D721Med (cell line): ENCODE results near the gene NLRX1.
"Not testable (repeated sequence)": the region's sequence is repeated elsewhere in the genome, so short reads cannot be mapped to it uniquely, and the experiment has no call there.

Experiments
- DNase-seq: peaks from one replicate; pipeline ENCODE4 v3.0.0; 2011; ENCODE audit warnings: low spot score; ENCODE audit not compliant: insufficient read length
- FAIRE-seq: peaks from 2 replicates; lab custom pipeline; 2011; peaks lifted over from hg19 to GRCh38; lab: Jason Lieb, UNC
- TF ChIP-seq, protein P1 (sequence below): IDR thresholded peaks from 2 replicates; pipeline ENCODE4 v1.5.1; 2012; ENCODE audit warnings: mild to moderate bottlenecking, control low read depth; ENCODE audit not compliant: insufficient read depth; ENCODE audit errors: missing control alignments

NLRX1 gene

DNA sequence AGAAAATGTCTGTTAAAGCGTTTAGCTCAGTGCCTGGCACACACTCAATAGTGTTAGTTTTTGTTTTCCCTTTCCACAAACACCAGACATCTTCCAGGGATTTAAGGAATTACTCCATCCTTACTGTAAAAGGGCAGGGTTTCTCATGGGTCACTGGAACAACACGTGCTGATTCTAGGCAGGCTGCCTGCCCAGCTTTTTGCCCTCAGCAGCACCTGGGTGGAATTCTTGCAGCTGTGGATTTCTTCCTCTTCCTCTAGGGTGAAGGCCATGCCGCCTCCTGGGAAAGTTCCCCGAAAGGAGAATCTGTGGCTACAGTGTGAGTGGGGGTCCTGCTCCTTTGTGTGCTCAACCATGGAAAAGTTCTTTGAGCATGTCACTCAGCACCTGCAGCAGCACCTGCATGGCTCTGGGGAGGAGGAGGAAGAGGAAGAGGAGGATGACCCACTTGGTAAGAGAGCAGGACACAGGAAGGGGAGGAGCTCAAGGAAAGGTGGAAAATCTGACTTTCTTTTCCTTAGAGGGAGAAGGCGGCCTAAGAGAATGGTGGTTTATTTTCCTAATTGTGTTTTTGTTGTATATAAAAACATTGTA lies 41.8 kb upstream of the NLRX1 start:
- DNase-seq: no peak
- FAIRE-seq: no peak
- TF ChIP-seq, protein P1, sequence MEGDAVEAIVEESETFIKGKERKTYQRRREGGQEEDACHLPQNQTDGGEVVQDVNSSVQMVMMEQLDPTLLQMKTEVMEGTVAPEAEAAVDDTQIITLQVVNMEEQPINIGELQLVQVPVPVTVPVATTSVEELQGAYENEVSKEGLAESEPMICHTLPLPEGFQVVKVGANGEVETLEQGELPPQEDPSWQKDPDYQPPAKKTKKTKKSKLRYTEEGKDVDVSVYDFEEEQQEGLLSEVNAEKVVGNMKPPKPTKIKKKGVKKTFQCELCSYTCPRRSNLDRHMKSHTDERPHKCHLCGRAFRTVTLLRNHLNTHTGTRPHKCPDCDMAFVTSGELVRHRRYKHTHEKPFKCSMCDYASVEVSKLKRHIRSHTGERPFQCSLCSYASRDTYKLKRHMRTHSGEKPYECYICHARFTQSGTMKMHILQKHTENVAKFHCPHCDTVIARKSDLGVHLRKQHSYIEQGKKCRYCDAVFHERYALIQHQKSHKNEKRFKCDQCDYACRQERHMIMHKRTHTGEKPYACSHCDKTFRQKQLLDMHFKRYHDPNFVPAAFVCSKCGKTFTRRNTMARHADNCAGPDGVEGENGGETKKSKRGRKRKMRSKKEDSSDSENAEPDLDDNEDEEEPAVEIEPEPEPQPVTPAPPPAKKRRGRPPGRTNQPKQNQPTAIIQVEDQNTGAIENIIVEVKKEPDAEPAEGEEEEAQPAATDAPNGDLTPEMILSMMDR: no peak

DNA sequence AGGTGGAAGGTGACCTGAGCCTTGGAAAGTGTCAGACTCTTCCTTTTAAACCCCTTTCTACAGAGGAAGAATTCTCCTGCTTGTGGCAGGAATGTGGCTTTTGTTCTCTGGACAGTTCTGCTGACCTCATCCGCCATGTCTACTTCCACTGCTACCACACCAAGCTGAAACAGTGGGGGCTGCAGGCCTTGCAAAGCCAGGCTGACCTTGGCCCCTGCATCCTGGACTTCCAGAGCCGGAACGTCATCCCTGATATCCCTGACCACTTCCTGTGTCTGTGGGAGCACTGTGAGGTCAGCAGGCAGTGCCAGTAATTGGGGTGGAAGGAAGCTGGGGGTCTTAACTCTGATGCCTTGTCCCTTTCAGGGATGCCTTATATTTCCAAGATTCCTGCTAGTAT lies 37.9 kb upstream of the NLRX1 start:
- TF ChIP-seq, protein P1: no peak
- FAIRE-seq: no peak

DNA sequence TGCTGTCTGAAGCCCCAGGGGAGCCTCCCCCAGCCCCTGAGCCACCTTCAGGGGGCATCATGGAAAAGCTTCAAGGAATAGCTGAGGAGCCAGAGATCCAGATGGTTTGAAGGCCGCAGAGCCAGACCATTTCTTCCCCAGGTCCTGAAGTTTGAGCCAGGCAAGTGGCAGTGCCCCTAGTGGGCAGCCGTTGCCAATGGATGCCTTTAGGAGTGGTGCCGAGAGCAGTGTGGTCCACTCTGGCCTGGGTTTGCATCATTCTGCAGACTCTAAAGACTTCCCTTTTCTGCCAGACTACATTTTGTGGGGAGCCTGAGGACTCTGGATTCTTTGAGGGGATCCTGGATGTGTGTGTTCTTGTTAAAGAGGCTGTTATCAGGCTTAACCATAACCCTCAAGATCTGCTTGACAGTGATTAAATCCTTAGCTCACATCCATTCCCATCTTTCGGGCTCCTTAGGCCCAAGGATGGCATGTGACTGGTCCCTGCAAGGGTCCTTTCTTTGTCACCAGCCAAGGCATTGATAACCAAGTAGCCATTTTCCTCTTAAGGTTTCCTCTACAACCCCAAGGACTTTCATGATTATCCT lies 34.0 kb upstream of the NLRX1 start:
- DNase-seq (no peak), FAIRE-seq (no peak)
- TF ChIP-seq, protein P1: peak; percentile 22

More for the DNA sequence above, 37.9 kb upstream of the NLRX1 start:
- DNase-seq: no peak

DNA sequence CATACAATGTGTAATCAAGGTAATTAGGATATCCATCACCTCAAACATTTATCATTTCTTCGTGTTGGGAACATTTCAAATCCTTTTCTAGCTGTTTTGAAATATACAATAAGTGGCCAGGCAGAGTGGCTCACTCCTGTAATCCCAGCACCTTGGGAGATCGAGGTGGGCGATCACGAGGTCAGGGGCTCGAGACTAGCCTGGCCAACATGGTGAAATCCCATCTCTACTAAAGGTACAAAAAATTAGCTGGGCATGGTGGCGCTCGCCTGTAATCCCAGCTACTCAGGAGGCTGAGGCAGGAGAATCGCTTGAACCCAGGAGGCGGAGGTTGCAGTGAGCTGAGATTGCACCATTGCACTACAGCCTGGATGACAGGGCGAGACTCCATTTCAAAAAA lies 29.2 kb upstream of the NLRX1 start:
- not testable (repeated sequence) for DNase-seq, FAIRE-seq

DNA sequence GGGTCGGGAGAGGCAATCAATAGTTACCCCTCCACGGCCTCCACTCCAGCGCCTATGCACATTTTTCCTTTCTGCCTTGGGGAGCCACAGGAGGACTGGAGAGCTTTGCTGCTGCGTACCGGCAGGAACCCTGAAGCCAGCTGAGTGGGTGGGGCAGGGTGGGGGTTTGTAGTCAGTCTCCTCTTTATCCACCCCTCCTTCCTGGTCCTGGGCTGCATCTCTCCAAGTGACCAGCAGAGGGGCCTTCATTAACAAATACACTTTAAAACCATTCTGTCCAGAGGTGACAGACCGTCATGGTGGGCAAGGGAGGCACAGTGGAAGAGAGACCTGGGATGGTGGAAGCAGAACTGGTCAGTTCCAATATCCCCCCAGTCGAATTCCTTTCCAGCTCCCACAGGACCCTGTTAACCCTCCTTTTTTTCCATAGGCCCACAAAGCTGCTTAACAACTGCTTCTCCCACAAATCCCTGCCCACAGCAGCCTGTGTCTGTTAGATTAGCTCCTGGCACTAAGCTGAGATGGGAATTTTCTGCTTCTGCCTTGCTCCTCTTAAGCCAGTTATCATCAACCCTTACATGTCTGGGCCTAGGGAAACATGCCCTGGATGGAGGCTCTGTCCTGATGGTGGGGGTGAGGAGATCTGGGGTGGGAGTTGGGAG lies 23.6 kb upstream of the NLRX1 start:
- FAIRE-seq (peak; percentile 94), DNase-seq (peak; percentile 70)
- TF ChIP-seq, protein P1: peak; percentile 35

DNA sequence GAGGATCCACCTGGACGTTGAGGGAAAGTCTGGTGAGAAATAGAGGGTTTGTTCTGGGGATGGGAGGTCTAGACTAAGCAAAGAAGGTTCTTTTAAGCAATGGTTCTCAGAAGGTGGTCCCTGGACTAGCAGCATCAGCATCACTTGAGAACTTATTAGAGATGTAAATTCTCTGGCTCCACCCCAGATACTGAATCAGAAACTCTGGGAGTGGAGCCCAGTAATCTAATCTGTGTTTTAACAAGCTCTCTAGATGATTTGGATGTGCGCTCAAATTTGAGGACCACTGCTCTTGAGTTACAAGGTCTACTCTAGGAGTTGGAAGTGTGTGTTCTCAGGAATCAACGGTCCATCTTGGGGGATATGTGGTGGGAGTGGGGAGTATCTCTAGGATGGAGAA lies 23.0 kb upstream of the NLRX1 start:
- DNase-seq: no peak
- no peak for FAIRE-seq
- TF ChIP-seq, protein P1: no peak

DNA sequence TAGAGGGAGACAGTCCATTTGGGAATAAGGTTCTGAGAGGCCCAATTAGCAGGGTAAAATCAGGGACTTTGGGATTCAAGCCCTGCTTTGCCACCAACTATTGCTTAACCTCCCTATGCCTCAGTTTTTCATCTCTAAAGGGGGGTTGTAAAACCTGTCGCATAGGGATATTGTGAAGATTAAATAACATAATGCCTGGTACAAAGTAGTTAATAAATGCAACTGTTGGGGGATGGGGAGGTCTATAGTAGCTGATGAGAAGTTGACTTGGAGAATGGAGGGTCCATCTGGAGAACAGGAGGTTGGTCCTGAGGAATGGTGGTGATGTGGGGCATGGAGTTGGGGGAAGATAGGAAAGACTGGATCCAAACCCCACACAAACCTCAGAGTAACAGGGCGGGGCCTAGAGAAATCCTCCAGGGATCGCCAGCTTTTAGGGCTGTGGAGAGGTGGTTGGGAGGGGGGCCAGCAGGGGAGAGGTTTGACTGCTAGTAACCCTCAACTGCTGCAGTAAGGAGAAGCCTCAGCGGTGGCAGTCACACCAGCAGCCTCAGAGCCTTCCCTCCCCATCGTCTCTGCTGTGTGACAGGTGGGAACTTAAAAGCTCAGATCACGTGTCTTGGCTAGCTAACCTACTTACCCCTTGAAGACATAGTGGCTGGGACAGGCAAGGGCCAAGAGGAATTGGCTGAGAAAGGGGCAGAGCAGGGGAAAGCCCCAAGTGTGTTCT lies 20.8 kb upstream of the NLRX1 start:
- TF ChIP-seq, protein P1: no peak
- DNase-seq (no peak), FAIRE-seq (no peak)
